CMK (cell line): Measurements from ENCODE around the gene SACS.
"Not testable (repeated sequence)": the region's sequence is repeated elsewhere in the genome, so short reads cannot be mapped to it uniquely, and the experiment has no call there.

ENCODE experiments used
- DNase-seq: peaks from one replicate; pipeline ENCODE4 v3.0.0-alpha.2; 2010; ENCODE audit warnings: low read depth

Gene SACS

GRCh38 chr13:23414682-23415081 lies 18.8 kb downstream of the SACS start:
- DNase-seq = no peak

- no peak for DNase-seq
These were observed 21.8 kb downstream of the SACS start for GRCh38 chr13:23411706-23412105.

DNA sequence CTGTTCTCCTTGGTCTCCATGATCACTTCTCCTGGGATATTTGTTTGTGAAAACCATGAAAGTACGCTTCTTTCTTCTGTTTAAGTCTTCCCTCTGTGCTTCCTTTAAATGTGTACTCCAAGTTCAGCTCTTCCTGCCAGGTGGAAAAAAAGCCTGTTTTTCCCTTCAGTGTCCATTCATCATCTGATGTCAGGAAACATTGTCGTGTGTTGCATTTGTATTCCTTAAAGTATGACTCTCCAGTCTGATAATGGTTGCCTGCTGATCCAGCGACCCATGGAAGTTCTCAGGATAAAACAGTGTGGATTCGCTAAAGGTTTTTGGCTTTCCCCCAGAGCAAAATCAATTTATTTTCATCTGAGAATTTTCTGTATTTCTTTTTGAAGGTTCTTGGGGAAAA lies 22.3 kb downstream of the SACS start:
- no peak for DNase-seq

DNA sequence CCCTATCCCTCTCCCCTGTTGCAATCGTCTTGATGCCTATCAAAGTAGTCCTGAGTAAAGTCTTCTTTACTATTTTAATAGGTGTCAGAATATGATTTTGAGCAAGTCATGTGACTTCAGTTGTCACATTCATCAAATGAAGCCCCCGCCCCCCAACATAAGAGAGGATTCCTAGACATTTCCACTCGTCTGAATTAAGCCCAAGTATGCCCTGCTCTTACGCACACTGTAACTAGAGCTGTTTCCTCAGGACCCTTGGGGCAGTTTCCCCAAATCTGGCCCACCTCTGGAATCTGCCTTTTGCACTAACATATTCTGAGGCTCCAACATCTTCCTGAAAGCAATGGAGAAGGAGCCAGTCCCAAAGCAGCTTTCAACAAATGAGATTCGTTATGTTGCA lies 25.5 kb downstream of the SACS start:
- no peak for DNase-seq

DNA sequence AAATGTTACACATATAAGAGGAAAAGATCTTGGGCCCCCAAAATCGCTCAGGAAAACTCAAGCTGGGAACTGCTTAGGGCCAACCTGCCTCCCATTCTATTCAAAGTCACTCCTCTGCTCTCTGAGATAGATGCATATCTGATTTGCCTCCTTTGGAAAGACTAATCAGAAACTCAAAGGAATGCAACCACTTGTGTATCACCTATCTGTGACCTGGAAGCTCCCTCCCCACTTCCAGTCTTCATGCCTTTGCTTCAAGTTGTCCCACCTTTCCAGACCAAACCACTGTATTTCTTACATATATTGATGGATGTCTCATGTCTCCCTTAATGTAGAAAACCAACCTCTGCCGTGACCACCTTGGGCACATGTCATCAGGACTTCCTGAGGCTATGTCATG lies 32.3 kb downstream of the SACS start:
- DNase-seq = not testable (repeated sequence)

- no peak for DNase-seq
These were observed 34.2 kb downstream of the SACS start for GRCh38 chr13:23399347-23399746.

DNA sequence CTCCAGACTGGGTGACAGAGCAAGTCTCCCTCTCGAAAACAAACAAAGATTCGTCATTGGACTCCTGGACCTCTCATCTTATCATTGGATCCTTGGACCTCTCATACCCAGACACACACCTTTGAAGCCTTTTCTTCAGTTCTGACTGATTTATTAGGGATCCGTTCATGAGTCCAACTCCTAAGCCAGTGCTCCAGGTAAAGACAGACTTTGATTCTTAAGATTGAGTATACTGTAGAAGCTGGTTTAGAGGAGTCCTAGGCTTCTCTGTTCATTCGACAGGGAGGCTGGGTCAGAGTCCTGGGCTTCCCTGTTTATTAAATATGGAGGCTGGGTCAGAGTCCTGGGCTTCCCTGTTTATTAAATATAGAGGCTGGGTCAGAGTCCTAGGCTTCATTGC lies 38.7 kb downstream of the SACS start:
- DNase-seq = no peak

DNA sequence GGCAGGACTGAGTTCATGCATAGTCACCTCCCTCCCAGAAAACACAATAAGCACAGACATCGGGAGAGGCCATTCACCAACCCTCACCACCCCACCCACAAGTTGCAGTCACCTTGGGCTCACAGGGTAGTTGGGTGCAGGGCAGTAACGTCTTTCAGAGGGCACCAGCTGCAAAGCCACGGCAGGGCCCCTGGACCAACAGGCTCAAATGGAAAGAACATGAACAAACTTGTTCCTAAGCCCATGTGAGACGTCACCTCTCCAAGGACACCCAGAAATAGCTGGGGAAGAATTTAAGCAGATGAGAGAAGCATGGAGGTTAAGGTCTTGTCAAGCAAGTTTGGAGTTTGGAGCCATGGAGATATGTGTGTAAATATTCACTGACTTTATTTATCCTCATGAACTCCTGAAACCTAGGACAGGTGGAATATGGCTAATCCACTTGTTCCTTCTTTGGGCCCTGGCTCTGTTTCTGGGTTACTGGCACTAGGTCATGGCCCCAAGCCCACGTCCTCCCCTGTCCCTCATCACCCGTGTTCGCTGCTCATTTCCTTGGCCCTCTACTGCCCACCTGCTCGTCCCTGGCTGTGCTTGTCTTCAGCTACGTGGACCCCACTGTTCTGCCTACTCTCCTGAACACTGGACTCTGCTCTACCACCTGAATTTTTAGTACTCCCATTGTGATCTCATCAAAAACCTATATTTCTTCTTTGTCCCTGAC lies 40.4 kb downstream of the SACS start:
- DNase-seq = no peak

- DNase-seq = no peak
These were observed 41.2 kb downstream of the SACS start for GRCh38 chr13:23392313-23392712.

DNA sequence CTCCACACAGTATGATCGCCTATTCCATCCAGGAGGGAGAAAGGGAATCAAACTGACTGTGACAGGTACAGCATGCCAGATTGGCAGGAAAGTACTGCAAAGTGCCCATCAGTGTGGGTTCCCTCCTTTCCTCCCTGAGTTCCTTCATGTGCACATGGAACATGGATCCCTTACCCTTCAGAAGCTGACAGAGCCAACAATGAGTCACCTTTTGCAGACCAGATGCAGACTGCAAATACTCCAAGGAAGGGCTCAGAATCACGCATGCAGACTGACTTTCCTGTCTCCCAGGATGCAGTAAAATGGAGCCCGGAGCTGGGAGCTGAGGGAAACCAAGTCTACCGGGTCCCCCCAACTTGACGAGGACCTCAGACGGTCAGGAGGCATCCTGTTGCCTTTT lies 41.8 kb downstream of the SACS start:
- DNase-seq = no peak

GRCh38 chr13:23386533-23386932 lies 47.0 kb downstream of the SACS start:
- no peak for DNase-seq

GRCh38 chr13:23385931-23386330 lies 47.6 kb downstream of the SACS start:
- DNase-seq = no peak

GRCh38 chr13:23384111-23384510 lies 49.4 kb downstream of the SACS start:
- DNase-seq = no peak

DNA sequence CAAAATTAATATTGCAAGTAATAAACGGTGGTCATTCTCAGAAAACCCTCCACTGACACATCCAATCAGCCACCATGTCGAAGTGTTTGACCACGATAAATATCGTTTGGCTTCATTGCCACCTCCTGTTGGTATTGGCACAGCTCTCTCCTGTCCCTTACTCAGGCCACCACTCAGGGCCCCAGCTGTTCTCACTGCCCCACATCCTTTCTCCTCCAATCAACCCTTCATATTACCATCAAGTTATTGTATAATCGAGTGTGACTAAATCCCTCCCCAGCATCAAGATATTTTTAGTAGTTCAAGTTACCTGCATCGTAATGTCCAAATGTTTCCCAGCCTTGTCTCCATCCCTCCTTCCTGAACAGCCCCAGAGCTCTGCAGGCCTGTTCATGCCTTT lies 50.4 kb downstream of the SACS start:
- no peak for DNase-seq

- DNase-seq = no peak
These were observed 51.6 kb downstream of the SACS start for GRCh38 chr13:23381866-23382265.

GRCh38 chr13:23380534-23380933 lies 53.0 kb downstream of the SACS start:
- DNase-seq = no peak

GRCh38 chr13:23377983-23378632 lies 55.4 kb downstream of the SACS start:
- DNase-seq = no peak

GRCh38 chr13:23377579-23377978 lies 55.9 kb downstream of the SACS start:
- DNase-seq = no peak

DNA sequence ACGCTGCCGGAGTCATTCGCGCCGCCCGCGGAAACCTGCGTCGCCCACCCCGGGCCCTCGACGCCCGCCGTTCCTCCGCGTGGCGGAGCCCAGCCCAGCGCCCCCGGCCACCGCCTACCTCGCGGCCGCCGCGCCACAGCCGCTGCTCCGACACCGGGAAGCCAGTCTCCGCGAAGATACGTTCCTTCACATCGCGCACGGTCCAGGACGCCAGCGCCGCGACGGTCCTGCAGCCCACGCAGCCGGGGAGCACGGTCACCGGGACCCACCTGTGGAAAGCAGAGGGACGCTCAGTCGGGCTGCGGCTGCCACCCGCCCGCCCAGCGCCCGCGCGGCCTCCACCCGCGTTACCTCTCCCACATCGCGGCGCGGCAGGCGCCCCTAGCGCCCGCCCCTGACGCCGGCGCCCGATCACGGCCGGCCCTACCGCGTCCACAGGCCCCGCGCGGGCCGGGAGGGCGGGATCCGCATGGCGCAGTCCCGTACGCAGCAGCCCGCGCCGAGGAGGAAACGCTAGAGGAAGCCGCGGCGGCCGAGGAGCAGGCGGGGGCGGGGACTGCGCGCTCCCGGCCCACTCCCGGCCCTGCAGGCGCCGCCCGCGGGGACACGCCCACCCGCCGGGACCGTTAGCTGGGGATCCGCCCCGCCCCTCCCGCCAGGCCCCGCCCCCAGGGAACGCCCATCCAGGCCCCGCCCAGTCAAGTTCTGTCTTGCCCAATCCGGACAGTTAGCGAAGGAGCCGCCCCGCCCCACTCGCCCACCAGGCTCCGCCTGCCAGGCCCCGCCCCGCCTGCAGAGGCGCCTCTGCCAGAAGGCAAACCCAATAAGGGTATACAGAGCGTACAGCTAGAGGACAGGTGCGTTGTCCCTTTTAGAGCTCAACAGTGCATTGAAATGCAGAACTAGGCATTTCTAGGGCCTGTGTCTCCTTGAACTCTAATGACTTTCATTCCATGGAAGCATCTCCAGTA lies 58.2 kb downstream of the SACS start:
- peak; percentile 56 for DNase-seq

- no peak for DNase-seq
These were observed 61.1 kb downstream of the SACS start for GRCh38 chr13:23372264-23372906.

DNA sequence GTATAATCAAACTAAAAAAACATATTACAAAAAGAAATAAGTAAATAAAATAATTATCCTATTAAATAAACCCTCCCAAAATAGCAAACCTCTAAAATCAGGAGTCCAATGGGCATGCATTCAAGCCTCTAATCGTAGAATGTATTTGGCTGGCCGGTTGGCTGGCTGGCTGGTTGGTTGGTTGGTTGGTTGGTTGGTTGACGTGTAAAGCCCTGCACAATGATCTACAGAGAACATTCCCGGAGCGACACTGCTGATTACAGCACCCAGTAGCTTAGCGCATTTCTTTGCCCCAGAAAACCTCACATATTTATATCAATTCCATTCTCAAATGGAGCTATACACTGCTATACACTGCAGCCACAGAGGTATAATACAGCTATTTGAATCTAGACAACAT lies 65.6 kb downstream of the SACS start:
- no peak for DNase-seq

DNA sequence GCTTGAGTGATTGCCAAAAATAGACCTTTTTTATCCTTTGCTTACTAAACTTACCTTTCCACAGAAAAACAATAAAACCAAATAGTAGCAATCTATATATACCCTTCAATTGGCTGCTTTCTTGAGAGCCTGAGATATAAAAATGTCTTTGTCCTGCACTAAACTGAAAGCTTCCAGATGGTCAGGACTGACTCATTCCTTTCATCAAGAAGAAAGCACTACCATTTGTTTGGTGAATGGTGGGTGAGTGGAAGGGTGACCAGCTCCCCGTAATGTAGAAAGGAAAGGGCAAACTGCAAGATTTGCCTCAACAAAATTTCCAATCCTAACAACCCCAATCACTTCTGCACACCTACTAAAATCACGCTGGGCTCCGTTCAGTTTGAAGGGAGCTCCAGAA lies 67.8 kb downstream of the SACS start:
- DNase-seq = no peak
